Upper lobe of left lung (tissue), 6 donors: ENCODE measurements around the gene PBX4. TPM values are rescaled to one million over a fixed set of nuclear protein-coding genes. Genes with fewer than 3 reads are reported as not detected.

Source experiments
- ATAC-seq, 2 donors: fragments of 200-7000 bp; cut with Tn5 transposase; one replicate each; pipeline ENCODE4 v1.9.1; 2022; ENCODE audit warnings: mild to moderate bottlenecking in 2 of 2, moderate library complexity in 2 of 2; ENCODE audit not compliant: low FRiP score in 2 of 2
- DNase-seq, 2 donors: peaks; one replicate each; pipeline ENCODE4 v3.0.0-alpha.2; 2019 to 2020
- H3K27ac ChIP-seq, 4 donors: fragments of 200-600 bp; sonication (generic); one replicate each; pipeline ENCODE4 v1.5.1; 2016 to 2019
- H3K27me3 ChIP-seq, 4 donors: fragments of 200-600 bp; sonication (generic); one replicate each; pipeline ENCODE4 v1.5.1; 2017 to 2019
- H3K36me3 ChIP-seq, 4 donors: fragments of 200-600 bp; sonication (generic); one replicate each; pipeline ENCODE4 v1.5.1; 2016 to 2019
- H3K4me1 ChIP-seq, 4 donors: fragments of 200-600 bp; sonication (generic); one replicate each; pipeline ENCODE4 v1.5.1; 2018 to 2019
- H3K4me3 ChIP-seq, 4 donors: fragments of 200-600 bp; sonication (generic); one replicate each; pipeline ENCODE4 v1.5.1; 2017 to 2019; ENCODE audit warnings: mild to moderate bottlenecking in 2 of 4, moderate library complexity in 1 of 4
- H3K9me3 ChIP-seq, 4 donors: fragments of 200-600 bp; sonication (generic); one replicate each; pipeline ENCODE4 v1.5.1; 2018 to 2019
- CTCF ChIP-seq, 6 experiments: fragments of 450-650 bp in 4 of 6; fragments of 200-600 bp in 2 of 6; sonication (generic) in 2 of 6; IDR thresholded peaks; one replicate each; pipeline ENCODE4 v1.5.1; 2016 to 2019; ENCODE audit warnings: antibody characterized with exemption in 6 of 6
- EP300 ChIP-seq, 4 donors: sonication (generic); formaldehyde crosslinking; IDR thresholded peaks; one replicate each; pipeline ENCODE4 v1.5.1; 2017; ENCODE audit warnings: antibody characterized with exemption in 4 of 4, control low read depth in 2 of 4
- POLR2A ChIP-seq, 4 donors: fragments of 450-650 bp; IDR thresholded peaks; one replicate each; pipeline ENCODE4 v1.5.1; 2016 to 2017; ENCODE audit warnings: antibody characterized with exemption in 4 of 4, mild to moderate bottlenecking in 2 of 4
- POLR2AphosphoS5 ChIP-seq, 2 donors: sonication (generic); formaldehyde crosslinking; IDR thresholded peaks; one replicate each; pipeline ENCODE4 v1.5.1; 2017; ENCODE audit warnings: antibody characterized with exemption in 2 of 2
- WGBS, 2 donors: methylation state at CpG; one replicate each; pipeline ENCODE4 v1.1.5; 2017 to 2018; 5-methylcytosine and 5-hydroxymethylcytosine counted together
- total RNA-seq, 6 donors: library from RNA; depleted of rRNA in 4 of 6; stranded (reverse); fragments of >200 nt in 4 of 6; gene quantifications; one replicate each; pipeline versions ENCODE4 v1.1.0 to v1.2.1, GENCODE V29; 2016 to 2021
- donor health status: DM: no; HTN: no; CAD: no; lungs with moderate emphysema.
- donor health status: DM: no; HTN: yes; CAD: no; lungs with severe emphysema.

Gene PBX4
- total RNA-seq, 6 donors from 2014 or later: 2.0 to 30.4 (median 5.8) TPM

GRCh38 chr19:19650331-19650730 is 31.8 kb upstream of the PBX4 start:
- DNase-seq (peak in 1 of 2 donors; percentile 59), ATAC-seq (no peak)
- Histone ChIP-seq H3K36me3 (peaks cover 45 to 95% (median 91%) of the 10 kb centered on the region in 4 donors), H3K4me3 (no peak overlapping the region), H3K27me3 (no peaks in the 10 kb centered on the region), H3K9me3 (no peaks in the 10 kb centered on the region), H3K27ac (no peak overlapping the region), H3K4me1 (no peaks in the 10 kb centered on the region)
- TF ChIP-seq POLR2AphosphoS5 (IDR thresholded peaks at IDR 0.05): no peak
- TF ChIP-seq POLR2A (IDR thresholded peaks at IDR 0.05): no peak
- no peak for TF ChIP-seq CTCF (IDR thresholded peaks at IDR 0.05)
- TF ChIP-seq EP300 (IDR thresholded peaks at IDR 0.05): no peak
- 88 to 92% methylated on average over 5 to 7 of the region's 9 CpGs for WGBS, 2 donors

- Histone ChIP-seq H3K27me3 (no peaks in the 10 kb centered on the region), H3K4me3 (no peak overlapping the region), H3K27ac (no peak overlapping the region), H3K9me3 (no peaks in the 10 kb centered on the region), H3K4me1 (no peaks in the 10 kb centered on the region), H3K36me3 (peaks cover 41 to 93% (median 89%) of the 10 kb centered on the region in 4 donors)
- ATAC-seq: no peak
- 92 to 96% methylated on average over 19 to 20 of the region's 22 CpGs for WGBS, 2 donors
- TF ChIP-seq POLR2A (IDR thresholded peaks at IDR 0.05): no peak
- TF ChIP-seq POLR2AphosphoS5 (IDR thresholded peaks at IDR 0.05): no peak
- no peak for TF ChIP-seq EP300 (IDR thresholded peaks at IDR 0.05)
- no peak for TF ChIP-seq CTCF (IDR thresholded peaks at IDR 0.05)
- DNase-seq: peak in 1 of 2 donors; percentile 74
These were observed 31.1 kb upstream of the PBX4 start for GRCh38 chr19:19649580-19649995.

- no peaks in the 10 kb centered on the region for H3K9me3 ChIP-seq
- peaks cover 0 to 2% (median 0%) of the 10 kb centered on the region in 4 donors for H3K4me1 ChIP-seq
- ATAC-seq: no peak
- peaks cover 37 to 92% (median 84%) of the 10 kb centered on the region in 4 donors for H3K36me3 ChIP-seq
- WGBS, 2 donors: 85 to 87% methylated on average over 5 to 6 of the region's 6 CpGs
- TF ChIP-seq POLR2AphosphoS5 (IDR thresholded peaks at IDR 0.05) (no peak), CTCF (IDR thresholded peaks at IDR 0.05) (no peak), POLR2A (IDR thresholded peaks at IDR 0.05) (no peak), EP300 (IDR thresholded peaks at IDR 0.05) (no peak)
- H3K27me3 ChIP-seq: no peaks in the 10 kb centered on the region
- H3K27ac ChIP-seq: no peak overlapping the region
- H3K4me3 ChIP-seq: no peak overlapping the region
- DNase-seq: no peak
These were observed 30.7 kb upstream of the PBX4 start for GRCh38 chr19:19649155-19649554.

- Histone ChIP-seq H3K4me1 (peaks cover 7 to 17% (median 8%) of the 10 kb centered on the region in 4 donors), H3K9me3 (no peaks in the 10 kb centered on the region), H3K27ac (no peak overlapping the region), H3K27me3 (no peaks in the 10 kb centered on the region), H3K36me3 (peaks cover 25 to 73% (median 65%) of the 10 kb centered on the region in 4 donors), H3K4me3 (no peak overlapping the region)
- DNase-seq (peak in 1 of 2 donors; percentile 77), ATAC-seq (no peak)
- TF ChIP-seq POLR2A (IDR thresholded peaks at IDR 0.05): no peak
- no peak for TF ChIP-seq POLR2AphosphoS5 (IDR thresholded peaks at IDR 0.05)
- no peak for TF ChIP-seq CTCF (IDR thresholded peaks at IDR 0.05)
- TF ChIP-seq EP300 (IDR thresholded peaks at IDR 0.05): no peak
- WGBS, 2 donors: 93 to 95% methylated on average over 7 to 19 of the region's 29 CpGs
These were observed 28.7 kb upstream of the PBX4 start for GRCh38 chr19:19647037-19647835.
